Fibroblast of villous mesenchyme (primary cell): ENCODE measurements around the gene PIAS1. TPM values are rescaled to one million over a fixed set of nuclear protein-coding genes. Genes with fewer than 3 reads are reported as not detected.

ENCODE experiments used
- DNase-seq: peaks from one replicate; pipeline ENCODE4 v3.0.0-alpha.2; 2010; ENCODE audit warnings: low read depth
- H3K4me3 ChIP-seq: 2 replicates; pipeline ENCODE4 v1.5.1; 2011; ENCODE audit warnings: low read depth, mild to moderate bottlenecking, low read length
- total RNA-seq: library from RNA; depleted of rRNA; stranded (reverse); fragments of >200 nt; gene quantifications from 2 replicates; pipeline ENCODE4 v1.2.3, GENCODE V29; 2012
- TF ChIP-seq, protein P1 (sequence below): IDR thresholded peaks from 2 replicates; pipeline ENCODE4 v1.5.1; 2012; ENCODE audit warnings: low read depth, mild to moderate bottlenecking, low read length; ENCODE audit not compliant: insufficient read depth

The PIAS1 gene
- total RNA-seq, 1 donor: 28.9 TPM

DNA sequence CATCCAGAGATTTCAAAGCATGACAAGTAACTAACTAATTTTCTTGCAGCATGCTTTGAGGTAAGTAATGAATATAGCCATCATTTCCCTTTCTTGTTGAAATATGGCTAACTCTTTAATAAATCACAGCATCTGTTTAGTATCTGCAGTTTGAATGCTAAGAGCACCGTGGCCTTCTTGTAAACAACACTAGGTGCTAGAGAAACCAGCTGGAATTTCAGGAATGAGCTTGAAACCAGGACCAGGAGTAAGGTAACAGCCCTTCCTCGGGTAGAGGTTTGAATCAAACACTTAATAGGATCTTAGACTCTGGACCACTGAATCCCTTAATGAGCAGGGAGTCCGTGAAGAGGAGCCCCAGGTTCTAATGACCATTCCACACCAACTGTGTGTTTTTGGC lies 137.4 kb downstream of the PIAS1 start:
- TF ChIP-seq, protein P1, sequence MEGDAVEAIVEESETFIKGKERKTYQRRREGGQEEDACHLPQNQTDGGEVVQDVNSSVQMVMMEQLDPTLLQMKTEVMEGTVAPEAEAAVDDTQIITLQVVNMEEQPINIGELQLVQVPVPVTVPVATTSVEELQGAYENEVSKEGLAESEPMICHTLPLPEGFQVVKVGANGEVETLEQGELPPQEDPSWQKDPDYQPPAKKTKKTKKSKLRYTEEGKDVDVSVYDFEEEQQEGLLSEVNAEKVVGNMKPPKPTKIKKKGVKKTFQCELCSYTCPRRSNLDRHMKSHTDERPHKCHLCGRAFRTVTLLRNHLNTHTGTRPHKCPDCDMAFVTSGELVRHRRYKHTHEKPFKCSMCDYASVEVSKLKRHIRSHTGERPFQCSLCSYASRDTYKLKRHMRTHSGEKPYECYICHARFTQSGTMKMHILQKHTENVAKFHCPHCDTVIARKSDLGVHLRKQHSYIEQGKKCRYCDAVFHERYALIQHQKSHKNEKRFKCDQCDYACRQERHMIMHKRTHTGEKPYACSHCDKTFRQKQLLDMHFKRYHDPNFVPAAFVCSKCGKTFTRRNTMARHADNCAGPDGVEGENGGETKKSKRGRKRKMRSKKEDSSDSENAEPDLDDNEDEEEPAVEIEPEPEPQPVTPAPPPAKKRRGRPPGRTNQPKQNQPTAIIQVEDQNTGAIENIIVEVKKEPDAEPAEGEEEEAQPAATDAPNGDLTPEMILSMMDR: no peak
- H3K4me3 ChIP-seq: no peak overlapping the region
- no peak for DNase-seq

DNA sequence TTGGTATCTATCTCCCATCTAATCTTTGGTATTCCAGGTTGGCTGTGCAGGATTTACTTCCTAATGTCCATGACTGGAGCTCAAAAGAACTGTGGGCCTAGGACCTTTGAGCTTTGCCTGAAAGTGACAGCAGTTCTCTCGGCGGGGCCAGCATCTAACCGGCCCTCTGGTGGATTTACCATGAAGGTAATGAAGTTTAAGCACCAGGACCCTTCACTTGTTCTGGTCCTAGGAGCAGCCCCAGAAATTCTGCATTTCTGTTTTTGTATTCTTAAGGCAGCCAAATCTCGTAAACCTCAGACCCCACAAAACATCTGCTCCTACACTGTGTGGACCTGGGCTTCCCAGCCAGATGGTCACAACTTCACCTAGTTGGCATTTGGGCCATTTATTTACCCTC lies 138.0 kb downstream of the PIAS1 start:
- no peak for DNase-seq
- no peak overlapping the region for H3K4me3 ChIP-seq
- TF ChIP-seq, protein P1: no peak

DNA sequence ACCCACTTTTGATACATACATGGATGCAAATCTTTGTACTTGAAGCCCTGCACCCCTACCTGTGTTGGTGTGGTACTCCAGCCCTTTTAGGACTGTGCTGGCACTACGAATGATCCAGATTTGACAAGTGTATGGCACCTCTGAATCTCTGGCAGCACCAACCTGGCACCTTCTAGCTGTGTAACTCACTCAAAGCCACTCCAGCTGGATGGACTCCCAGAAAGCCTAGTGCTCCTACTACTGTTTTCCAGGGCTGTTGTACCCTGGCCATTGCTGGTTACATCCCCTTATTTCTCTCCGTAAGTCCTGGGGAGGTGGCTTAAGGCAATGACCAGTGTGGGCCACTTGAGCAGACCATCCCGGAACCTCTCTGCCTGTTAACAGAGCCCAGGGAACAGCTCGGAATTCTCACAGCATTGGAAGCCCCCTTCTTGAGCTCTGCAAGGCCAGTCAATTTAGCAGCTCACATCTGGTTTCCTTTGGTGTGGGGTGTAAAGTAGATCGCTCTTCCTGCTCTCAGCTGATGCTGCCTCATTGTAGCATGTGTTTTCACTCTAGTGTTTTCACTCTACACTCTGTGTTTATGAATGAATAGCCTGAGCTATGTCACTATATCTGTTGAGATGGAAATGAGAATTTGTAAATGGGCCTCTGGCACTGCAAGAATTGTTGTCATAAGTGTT lies 138.8 kb downstream of the PIAS1 start:
- no peak for DNase-seq
- no peak overlapping the region for H3K4me3 ChIP-seq
- TF ChIP-seq, protein P1: no peak

DNA sequence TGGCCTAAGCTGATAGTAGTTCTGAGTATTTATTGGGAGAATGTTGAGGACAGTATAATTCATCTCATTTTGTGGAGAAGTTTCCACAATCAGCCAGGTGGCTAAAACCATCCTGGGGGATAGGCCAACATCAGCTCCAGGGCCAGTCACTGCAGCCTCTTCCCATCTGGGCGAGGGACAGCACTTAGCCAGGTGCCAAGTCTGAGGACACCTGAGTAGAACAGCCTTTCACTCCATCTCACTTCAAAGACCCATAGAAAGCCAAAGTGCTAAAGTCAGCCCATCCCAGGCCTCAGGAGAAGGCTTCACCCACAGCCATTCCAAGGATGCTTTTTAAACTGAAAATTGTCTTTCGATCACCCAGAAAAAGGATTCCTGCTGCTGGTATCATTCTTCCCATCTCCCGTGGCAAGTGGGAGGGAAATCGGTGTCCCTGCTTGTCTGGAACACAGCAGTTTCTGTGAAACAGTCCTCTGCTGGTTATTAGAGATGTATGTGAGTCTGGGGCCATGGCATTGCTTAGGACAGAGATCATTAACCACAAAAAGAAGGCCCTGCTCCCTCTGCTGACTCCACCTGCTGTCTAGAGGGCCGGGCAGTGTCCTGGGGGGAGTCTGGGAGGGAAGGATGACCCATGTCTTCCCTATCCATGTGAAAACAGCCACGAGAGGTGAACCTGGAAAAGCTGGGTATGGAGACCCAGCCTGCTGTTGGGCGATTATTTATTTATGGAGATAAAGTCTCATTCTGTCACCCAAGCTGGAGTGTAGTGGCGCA lies 141.4 kb downstream of the PIAS1 start:
- H3K4me3 ChIP-seq: no peak overlapping the region
- no peak for DNase-seq
- TF ChIP-seq, protein P1: no peak

DNA sequence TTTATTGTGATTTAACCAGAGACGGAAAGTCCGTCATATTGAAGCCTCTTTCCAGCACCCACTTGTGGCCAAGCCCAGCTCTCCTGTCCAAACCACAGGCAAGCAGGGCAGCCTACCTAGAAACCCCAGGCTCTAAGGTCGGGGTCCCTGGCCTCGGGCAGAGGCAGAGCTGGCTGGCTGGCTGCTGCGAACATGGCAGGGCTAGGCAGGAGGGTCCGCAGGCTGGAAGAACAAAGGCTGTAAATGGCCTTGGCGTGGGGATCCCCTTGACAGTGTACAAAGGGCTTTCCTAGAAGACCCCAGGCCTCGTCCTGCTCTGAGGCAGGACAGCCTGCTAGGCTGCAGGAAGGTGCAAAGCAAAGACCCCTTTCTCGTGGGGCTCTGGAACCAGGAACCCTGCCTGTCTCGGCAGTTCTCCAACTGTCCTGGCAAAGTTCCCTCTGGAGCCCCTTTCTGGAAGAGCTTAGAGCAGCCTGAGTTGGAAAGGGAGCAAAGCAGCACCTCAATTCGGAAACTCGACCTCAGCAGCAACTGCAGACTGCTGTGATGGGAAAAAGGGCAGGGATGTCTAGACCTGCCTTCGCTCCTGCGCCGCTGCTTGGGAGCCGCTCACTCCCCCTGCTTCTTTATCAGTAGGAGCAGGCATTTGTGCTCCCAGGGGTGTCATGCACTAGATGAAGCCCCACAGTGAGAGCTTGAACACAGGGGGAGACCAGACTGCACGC lies 142.5 kb downstream of the PIAS1 start:
- no peak overlapping the region for H3K4me3 ChIP-seq
- TF ChIP-seq, protein P1: no peak
- no peak for DNase-seq

DNA sequence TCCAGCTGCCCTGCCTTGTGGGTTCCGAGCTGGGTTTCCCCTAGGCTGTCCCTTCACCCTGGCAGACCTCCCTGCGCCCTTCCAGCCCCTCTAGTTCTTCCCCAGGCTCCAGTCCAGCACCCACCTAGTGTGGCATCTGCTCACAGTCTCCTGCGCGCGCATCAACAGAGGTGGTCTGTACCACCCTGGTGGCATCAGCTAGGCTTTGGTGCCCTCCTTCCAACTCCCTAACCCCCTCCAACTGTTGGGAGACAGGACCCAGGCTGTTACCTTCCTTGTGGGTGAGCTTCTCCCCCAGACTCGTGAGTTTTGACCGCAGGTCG lies 143.0 kb downstream of the PIAS1 start:
- no peak overlapping the region for H3K4me3 ChIP-seq
- TF ChIP-seq, protein P1: no peak
- DNase-seq: no peak
